Kidney (tissue), 14 donors: ENCODE results near the gene PARP12. TPM values are rescaled to one million over a fixed set of nuclear protein-coding genes. Genes with fewer than 3 reads are reported as not detected.

ENCODE experiments used
- DNase-seq, 5 donors: peaks; one replicate each; pipeline ENCODE4 v3.0.0-alpha.2; 2013 to 2020
- FAIRE-seq: peaks from 2 replicates; lab custom pipeline; 2012; peaks lifted over from hg19 to GRCh38; lab: Jason Lieb, UNC
- H3K27ac ChIP-seq, 2 donors: one replicate each; pipeline ENCODE4 v1.7.0; 2013; ENCODE audit warnings: low read depth in 2 of 2, low read length in 2 of 2, inconsistent platforms in 1 of 2
- H3K27me3 ChIP-seq: one replicate; pipeline ENCODE4 v1.7.1; 2013; ENCODE audit warnings: low read length, inconsistent platforms; ENCODE audit not compliant: control insufficient read depth, insufficient read depth
- H3K36me3 ChIP-seq, 3 donors: one replicate each; pipeline versions ENCODE4 v1.7.0 to v1.7.1; 2013; ENCODE audit warnings: low read length in 3 of 3, control low read depth in 1 of 3, inconsistent platforms in 1 of 3; ENCODE audit not compliant: insufficient read depth in 3 of 3, control insufficient read depth in 2 of 3
- H3K4me1 ChIP-seq, 3 donors: one replicate each; pipeline versions ENCODE4 v1.7.0 to v1.7.1; 2013; ENCODE audit warnings: low read length in 3 of 3, inconsistent platforms in 1 of 3, low read depth in 1 of 3; ENCODE audit not compliant: control insufficient read depth in 2 of 3, insufficient read depth in 2 of 3
- H3K4me3 ChIP-seq, 3 donors: one replicate each; pipeline versions ENCODE4 v1.7.0 to v1.8.1; 2013; ENCODE audit warnings: low read length in 3 of 3, control low read depth in 1 of 3, inconsistent platforms in 1 of 3
- H3K9ac ChIP-seq, 3 donors: one replicate each; pipeline versions ENCODE4 v1.7.0 to v1.7.1; 2013; ENCODE audit warnings: low read length in 3 of 3, control low read depth in 1 of 3, inconsistent platforms in 1 of 3
- H3K9me3 ChIP-seq, 3 donors: one replicate each; pipeline versions ENCODE4 v1.7.0 to v1.7.1; 2013; ENCODE audit warnings: low read length in 3 of 3, control low read depth in 1 of 3, inconsistent platforms in 1 of 3; ENCODE audit not compliant: control insufficient read depth in 2 of 3, insufficient read depth in 1 of 3
- intact Hi-C: fragments of 100-400 bp; cut with DNase I; formaldehyde crosslinking; loops from one replicate; pipeline ENCODE4 v1.11.1; 2022
- polyA plus RNA-seq: library from polyadenylated mRNA; stranded (reverse); fragments of 350-450 nt; fragmentation: Illumina TruSeq; extraction: RNeasy Lipid Tissue Mini Kit (QIAGEN cat#74804); gene quantifications from one replicate; pipeline ENCODE4 v1.2.3, GENCODE V29; 2014; ENCODE audit warnings: low read depth, low replicate concordance; ENCODE audit not compliant: insufficient read depth
- total RNA-seq: library from RNA; stranded (reverse); fragmentation: NEBNext Ultra II Directional; extraction: Animal tissue kit (Norgen Biotek cat#: 25700); gene quantifications from one replicate; pipeline ENCODE4 v1.2.1, GENCODE V29; 2021
- TF ChIP-seq, protein P1 (sequence below): IDR thresholded peaks from 3 replicates; pipeline ENCODE4 v1.5.1; 2012; ENCODE audit warnings: mild to moderate bottlenecking, moderate library complexity, borderline replicate concordance; ENCODE audit not compliant: insufficient read depth; ENCODE audit errors: extremely low read depth
- donor health status: control.
- donor health status: control.
- donor health status: control.
- donor health status: control.
- donor health status: control.
- donor health status: DM: yes; HTN: yes; CAD: no.
- donor health status: Normal renal cell carcinoma (clear cell type).

The PARP12 gene
- total and polyA plus RNA-seq, 2 donors from 2014 or later, result 15.2 to 40.2 TPM

DNA sequence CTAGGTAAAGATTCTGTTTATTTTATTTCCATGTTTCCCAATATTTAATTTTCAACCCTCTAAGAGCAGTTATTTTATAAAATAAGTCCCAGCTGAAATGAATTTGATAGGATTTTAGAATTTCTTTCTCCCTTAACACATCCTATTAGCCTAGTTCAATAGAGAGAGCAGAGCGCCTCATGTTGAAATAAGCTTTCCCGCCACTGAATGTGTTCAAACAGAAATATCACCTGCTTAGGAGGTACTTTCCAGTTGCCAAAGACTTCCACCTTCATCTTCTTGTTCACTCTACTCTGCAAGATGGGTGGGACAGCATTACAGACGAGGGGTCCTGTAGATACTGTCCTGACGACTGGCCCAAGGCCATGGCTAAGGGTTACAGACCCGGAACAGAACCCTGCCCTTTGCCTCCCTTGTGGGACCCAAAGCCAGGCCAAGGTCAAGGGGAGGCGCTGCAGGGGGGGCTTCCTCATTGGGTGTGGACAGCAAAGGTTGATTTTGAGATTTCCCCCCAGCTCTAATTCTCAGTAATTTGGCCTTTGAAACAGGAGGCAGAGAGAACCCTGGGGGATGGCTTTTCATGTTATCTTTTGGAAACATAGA, 62.0 kb downstream of the PARP12 start:
- H3K27ac ChIP-seq, result no peak overlapping the region
- H3K9me3 ChIP-seq, result no peaks in the 10 kb centered on the region
- H3K4me3 ChIP-seq, result no peak overlapping the region
- intact Hi-C loops, result loop anchor here (10.0 kb wide), 2 partner anchors 356 to 496 kb away; no protein-coding TSS in a partner anchor
- no peaks in the 10 kb centered on the region for H3K36me3 ChIP-seq
- H3K27me3 ChIP-seq, result no peaks in the 10 kb centered on the region
- H3K9ac ChIP-seq, result no peak overlapping the region
- DNase-seq (no peak), FAIRE-seq (no peak)
- TF ChIP-seq, protein P1, sequence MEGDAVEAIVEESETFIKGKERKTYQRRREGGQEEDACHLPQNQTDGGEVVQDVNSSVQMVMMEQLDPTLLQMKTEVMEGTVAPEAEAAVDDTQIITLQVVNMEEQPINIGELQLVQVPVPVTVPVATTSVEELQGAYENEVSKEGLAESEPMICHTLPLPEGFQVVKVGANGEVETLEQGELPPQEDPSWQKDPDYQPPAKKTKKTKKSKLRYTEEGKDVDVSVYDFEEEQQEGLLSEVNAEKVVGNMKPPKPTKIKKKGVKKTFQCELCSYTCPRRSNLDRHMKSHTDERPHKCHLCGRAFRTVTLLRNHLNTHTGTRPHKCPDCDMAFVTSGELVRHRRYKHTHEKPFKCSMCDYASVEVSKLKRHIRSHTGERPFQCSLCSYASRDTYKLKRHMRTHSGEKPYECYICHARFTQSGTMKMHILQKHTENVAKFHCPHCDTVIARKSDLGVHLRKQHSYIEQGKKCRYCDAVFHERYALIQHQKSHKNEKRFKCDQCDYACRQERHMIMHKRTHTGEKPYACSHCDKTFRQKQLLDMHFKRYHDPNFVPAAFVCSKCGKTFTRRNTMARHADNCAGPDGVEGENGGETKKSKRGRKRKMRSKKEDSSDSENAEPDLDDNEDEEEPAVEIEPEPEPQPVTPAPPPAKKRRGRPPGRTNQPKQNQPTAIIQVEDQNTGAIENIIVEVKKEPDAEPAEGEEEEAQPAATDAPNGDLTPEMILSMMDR, result no peak
- no peaks in the 10 kb centered on the region for H3K4me1 ChIP-seq

DNA sequence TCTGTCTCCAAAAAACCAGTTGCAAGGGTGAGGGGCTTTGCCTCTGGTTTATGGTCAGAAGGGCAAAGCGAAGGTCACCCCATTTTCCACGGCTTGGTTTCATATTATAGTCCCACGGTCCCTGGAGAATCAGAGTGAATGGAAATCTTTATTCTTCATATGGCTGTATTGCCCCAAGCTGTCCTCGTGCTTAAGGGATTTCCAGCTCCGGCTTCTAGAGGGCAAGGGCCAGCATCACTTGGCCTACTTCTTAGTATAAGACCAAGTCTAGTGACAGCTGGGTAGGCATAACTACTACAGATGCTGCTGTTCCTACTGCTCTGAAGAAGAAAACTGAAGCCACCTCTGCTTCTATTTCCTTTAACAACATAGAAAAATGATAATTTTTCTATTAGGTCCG, 63.2 kb downstream of the PARP12 start:
- H3K4me3 ChIP-seq, result no peak overlapping the region
- DNase-seq, result no peak
- no peak overlapping the region for H3K9ac ChIP-seq
- TF ChIP-seq, protein P1, result no peak
- no peaks in the 10 kb centered on the region for H3K9me3 ChIP-seq
- no peaks in the 10 kb centered on the region for H3K27me3 ChIP-seq
- H3K4me1 ChIP-seq, result peaks cover 0 to 4% (median 0%) of the 10 kb centered on the region in 3 donors
- H3K36me3 ChIP-seq, result no peaks in the 10 kb centered on the region
- intact Hi-C loops, result no loop called here
- no peak overlapping the region for H3K27ac ChIP-seq
- no peak for FAIRE-seq

DNA sequence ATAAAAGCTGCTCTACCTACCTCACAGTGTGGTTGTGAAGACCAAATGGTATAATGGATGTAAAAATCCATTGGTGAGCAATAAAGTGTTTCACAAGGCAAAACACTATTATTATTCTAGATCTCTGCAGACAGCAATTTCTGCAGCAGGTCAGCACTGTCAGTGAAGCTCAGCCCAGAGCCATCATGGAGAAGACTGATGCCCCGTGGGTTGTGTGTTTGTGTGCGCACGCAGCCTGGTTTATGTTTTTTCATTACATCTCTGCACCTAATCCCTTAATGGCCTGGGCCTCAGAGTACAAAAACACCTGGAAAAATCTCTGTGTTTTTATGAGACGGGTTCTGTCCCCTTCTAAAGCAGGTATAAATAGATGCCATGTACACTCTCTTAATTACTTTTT, 64.2 kb downstream of the PARP12 start:
- H3K4me3 ChIP-seq, result no peak overlapping the region
- H3K27ac ChIP-seq, result no peak overlapping the region
- intact Hi-C loops, result no loop called here
- no peak for DNase-seq
- no peaks in the 10 kb centered on the region for H3K9me3 ChIP-seq
- FAIRE-seq, result no peak
- TF ChIP-seq, protein P1, result no peak
- no peaks in the 10 kb centered on the region for H3K27me3 ChIP-seq
- H3K9ac ChIP-seq, result no peak overlapping the region
- no peaks in the 10 kb centered on the region for H3K36me3 ChIP-seq
- H3K4me1 ChIP-seq, result peaks cover 0 to 4% (median 0%) of the 10 kb centered on the region in 3 donors
